Measurements from ENCODE around the gene OR8B12.

GRCh38 chr11:124541204-124541603 is 2.2 kb downstream of the OR8B12 start:
- no peak for TF ChIP-seq ZNF274 (IDR thresholded peaks at IDR 0.05; ENCODE audit: low read depth, low read length)
- no peak for TF ChIP-seq YY1 (IDR thresholded peaks at IDR 0.05; ENCODE audit: insufficient read depth, insufficient read length)

Measured in NT2/D1 (cell line).